SK-N-SH treated with all-trans-retinoic acid at 6 μM for 48 hours (cell line): ENCODE results near the gene CROCC2.

Experiments used
- ARNTL ChIP-seq: fragments of 450-650 bp; formaldehyde crosslinking; IDR thresholded peaks from 2 replicates; pipeline ENCODE4 v1.5.0; 2020; ENCODE audit warnings: low read depth, mild to moderate bottlenecking, moderate library complexity, borderline replicate concordance
- BACH2 ChIP-seq: fragments of 250-450 bp; sonication (Bioruptor Pico); IDR thresholded peaks from 2 replicates; pipeline ENCODE4 v1.9.0; 2021; ENCODE audit warnings: mild to moderate bottlenecking, borderline replicate concordance
- CSDC2 ChIP-seq: fragments of 250-450 bp; sonication (Bioruptor Pico); IDR thresholded peaks from 2 replicates; pipeline ENCODE4 v1.5.0; 2020; ENCODE audit warnings: mild to moderate bottlenecking, moderate library complexity
- ESRRG ChIP-seq: fragments of 250-450 bp; sonication (Bioruptor Pico); IDR thresholded peaks from 2 replicates; pipeline ENCODE4 v1.6.1; 2021; ENCODE audit warnings: mild to moderate bottlenecking
- ISL1 ChIP-seq: fragments of 250-450 bp; sonication (Bioruptor Pico); IDR thresholded peaks from 2 replicates; pipeline ENCODE4 v2.1.2; 2022; ENCODE audit warnings: mild to moderate bottlenecking, moderate library complexity
- PPARA ChIP-seq: fragments of 250-450 bp; sonication (Bioruptor Pico); IDR thresholded peaks from 2 replicates; pipeline ENCODE4 v1.5.0; 2020; ENCODE audit warnings: mild to moderate bottlenecking, borderline replicate concordance
- RARB ChIP-seq: fragments of 250-450 bp; sonication (Bioruptor Pico); IDR thresholded peaks from 2 replicates; pipeline ENCODE4 v1.8.0; 2021; ENCODE audit warnings: mild to moderate bottlenecking, moderate library complexity
- SNAI2 ChIP-seq: fragments of 250-450 bp; sonication (Bioruptor Pico); IDR thresholded peaks from 2 replicates; pipeline ENCODE4 v1.5.0; 2020; ENCODE audit warnings: mild to moderate bottlenecking, moderate library complexity
- TOX ChIP-seq: fragments of 250-450 bp; sonication (Bioruptor Pico); IDR thresholded peaks from 2 replicates; pipeline ENCODE4 v1.8.0; 2021; ENCODE audit warnings: mild to moderate bottlenecking, moderate library complexity, borderline replicate concordance
- ZFP3 ChIP-seq: fragments of 250-450 bp; sonication (Bioruptor Pico); IDR thresholded peaks from 2 replicates; pipeline ENCODE4 v1.5.0; 2020; ENCODE audit warnings: mild to moderate bottlenecking, moderate library complexity
- ZNF565 ChIP-seq: fragments of 450-650 bp; formaldehyde crosslinking; conservative IDR thresholded peaks from 2 replicates; pipeline ENCODE4 v1.5.0; 2020; ENCODE audit warnings: low read depth, mild to moderate bottlenecking, moderate library complexity
- ZNF8 ChIP-seq: fragments of 450-650 bp; formaldehyde crosslinking; IDR thresholded peaks from 2 replicates; pipeline ENCODE4 v1.5.0; 2020; ENCODE audit warnings: mild to moderate bottlenecking, moderate library complexity
- TF ChIP-seq, protein P1 (sequence below): fragments of 250-450 bp; sonication (Bioruptor Pico); IDR thresholded peaks from 2 replicates; pipeline ENCODE4 v1.8.0; 2020; ENCODE audit warnings: mild to moderate bottlenecking, moderate library complexity, borderline replicate concordance
- TF ChIP-seq, protein P2 (sequence below): fragments of 250-450 bp; sonication (Bioruptor Pico); IDR thresholded peaks from 2 replicates; pipeline ENCODE4 v1.5.0; 2020; ENCODE audit warnings: mild to moderate bottlenecking, moderate library complexity

DNA sequence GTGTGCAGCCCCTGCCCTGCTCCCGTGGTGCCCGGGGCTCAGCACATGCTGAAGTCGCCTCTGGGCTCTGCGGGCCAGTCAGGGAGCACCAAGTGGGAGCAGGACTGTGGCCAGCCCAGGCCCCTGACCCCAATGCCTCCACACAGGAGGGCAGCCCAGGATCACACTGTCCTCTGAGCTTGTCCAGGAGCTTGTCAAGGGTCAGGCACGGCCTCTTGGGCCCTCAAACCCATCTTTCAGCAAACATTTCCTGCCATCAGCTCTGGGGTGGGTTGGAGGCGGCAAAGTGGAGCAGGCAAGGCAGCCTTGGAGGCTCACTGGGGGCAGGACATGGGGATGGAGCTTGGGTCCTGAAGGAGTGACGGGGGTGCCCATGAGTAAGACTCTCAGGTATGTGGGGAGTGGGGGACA is 102.6 kb downstream of the CROCC2 start:
- no peak for TF ChIP-seq ISL1 (CRISPR knock-in tag)
- TF ChIP-seq, protein P1, sequence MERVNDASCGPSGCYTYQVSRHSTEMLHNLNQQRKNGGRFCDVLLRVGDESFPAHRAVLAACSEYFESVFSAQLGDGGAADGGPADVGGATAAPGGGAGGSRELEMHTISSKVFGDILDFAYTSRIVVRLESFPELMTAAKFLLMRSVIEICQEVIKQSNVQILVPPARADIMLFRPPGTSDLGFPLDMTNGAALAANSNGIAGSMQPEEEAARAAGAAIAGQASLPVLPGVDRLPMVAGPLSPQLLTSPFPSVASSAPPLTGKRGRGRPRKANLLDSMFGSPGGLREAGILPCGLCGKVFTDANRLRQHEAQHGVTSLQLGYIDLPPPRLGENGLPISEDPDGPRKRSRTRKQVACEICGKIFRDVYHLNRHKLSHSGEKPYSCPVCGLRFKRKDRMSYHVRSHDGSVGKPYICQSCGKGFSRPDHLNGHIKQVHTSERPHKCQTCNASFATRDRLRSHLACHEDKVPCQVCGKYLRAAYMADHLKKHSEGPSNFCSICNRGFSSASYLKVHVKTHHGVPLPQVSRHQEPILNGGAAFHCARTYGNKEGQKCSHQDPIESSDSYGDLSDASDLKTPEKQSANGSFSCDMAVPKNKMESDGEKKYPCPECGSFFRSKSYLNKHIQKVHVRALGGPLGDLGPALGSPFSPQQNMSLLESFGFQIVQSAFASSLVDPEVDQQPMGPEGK: no peak
- TF ChIP-seq ZNF565 (CRISPR knock-in tag): no peak
- TF ChIP-seq CSDC2 (CRISPR knock-in tag): no peak
- no peak for TF ChIP-seq ZFP3
- no peak for TF ChIP-seq ARNTL (CRISPR knock-in tag)
- TF ChIP-seq, protein P2, sequence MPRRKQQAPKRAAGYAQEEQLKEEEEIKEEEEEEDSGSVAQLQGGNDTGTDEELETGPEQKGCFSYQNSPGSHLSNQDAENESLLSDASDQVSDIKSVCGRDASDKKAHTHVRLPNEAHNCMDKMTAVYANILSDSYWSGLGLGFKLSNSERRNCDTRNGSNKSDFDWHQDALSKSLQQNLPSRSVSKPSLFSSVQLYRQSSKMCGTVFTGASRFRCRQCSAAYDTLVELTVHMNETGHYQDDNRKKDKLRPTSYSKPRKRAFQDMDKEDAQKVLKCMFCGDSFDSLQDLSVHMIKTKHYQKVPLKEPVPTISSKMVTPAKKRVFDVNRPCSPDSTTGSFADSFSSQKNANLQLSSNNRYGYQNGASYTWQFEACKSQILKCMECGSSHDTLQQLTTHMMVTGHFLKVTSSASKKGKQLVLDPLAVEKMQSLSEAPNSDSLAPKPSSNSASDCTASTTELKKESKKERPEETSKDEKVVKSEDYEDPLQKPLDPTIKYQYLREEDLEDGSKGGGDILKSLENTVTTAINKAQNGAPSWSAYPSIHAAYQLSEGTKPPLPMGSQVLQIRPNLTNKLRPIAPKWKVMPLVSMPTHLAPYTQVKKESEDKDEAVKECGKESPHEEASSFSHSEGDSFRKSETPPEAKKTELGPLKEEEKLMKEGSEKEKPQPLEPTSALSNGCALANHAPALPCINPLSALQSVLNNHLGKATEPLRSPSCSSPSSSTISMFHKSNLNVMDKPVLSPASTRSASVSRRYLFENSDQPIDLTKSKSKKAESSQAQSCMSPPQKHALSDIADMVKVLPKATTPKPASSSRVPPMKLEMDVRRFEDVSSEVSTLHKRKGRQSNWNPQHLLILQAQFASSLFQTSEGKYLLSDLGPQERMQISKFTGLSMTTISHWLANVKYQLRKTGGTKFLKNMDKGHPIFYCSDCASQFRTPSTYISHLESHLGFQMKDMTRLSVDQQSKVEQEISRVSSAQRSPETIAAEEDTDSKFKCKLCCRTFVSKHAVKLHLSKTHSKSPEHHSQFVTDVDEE (CRISPR knock-in tag): no peak
- TF ChIP-seq ZNF8 (CRISPR knock-in tag): no peak
- TF ChIP-seq BACH2 (CRISPR knock-in tag): no peak
- TF ChIP-seq SNAI2: no peak
- TF ChIP-seq PPARA (CRISPR knock-in tag): no peak
- no peak for TF ChIP-seq ESRRG (CRISPR knock-in tag)
- no peak for TF ChIP-seq TOX (CRISPR knock-in tag)
- no peak for TF ChIP-seq RARB (CRISPR knock-in tag)
